Duodenal mucosa (tissue), 2 donors: ENCODE results near the gene TFRC.
"Not testable (repeated sequence)": the region's sequence is repeated elsewhere in the genome, so short reads cannot be mapped to it uniquely, and the experiment has no call there.

Experiments
- H3K27ac ChIP-seq: one replicate; pipeline ENCODE4 v1.7.0; 2013; ENCODE audit warnings: low read depth, low read length
- H3K27me3 ChIP-seq, 2 donors: one replicate each; pipeline ENCODE4 v1.7.0; 2013; ENCODE audit warnings: low read length in 2 of 2, control low read depth in 1 of 2; ENCODE audit not compliant: insufficient read depth in 2 of 2, control insufficient read depth in 1 of 2
- H3K36me3 ChIP-seq, 2 donors: one replicate each; pipeline ENCODE4 v1.7.0; 2013; ENCODE audit warnings: low read length in 2 of 2, control low read depth in 1 of 2; ENCODE audit not compliant: insufficient read depth in 2 of 2, control insufficient read depth in 1 of 2
- H3K4me1 ChIP-seq, 2 donors: one replicate each; pipeline ENCODE4 v1.7.0; 2013; ENCODE audit warnings: low read length in 2 of 2, control low read depth in 1 of 2; ENCODE audit not compliant: insufficient read depth in 2 of 2, control insufficient read depth in 1 of 2
- H3K4me3 ChIP-seq, 2 donors: one replicate each; pipeline ENCODE4 v1.7.0; 2013; ENCODE audit warnings: low read length in 2 of 2, low read depth in 1 of 2
- H3K9ac ChIP-seq, 2 donors: one replicate each; pipeline ENCODE4 v1.7.0; 2013; ENCODE audit warnings: low read length in 2 of 2, low read depth in 1 of 2
- H3K9me3 ChIP-seq, 2 donors: one replicate each; pipeline ENCODE4 v1.7.0; 2013; ENCODE audit warnings: low read length in 2 of 2, control low read depth in 1 of 2; ENCODE audit not compliant: control insufficient read depth in 1 of 2

Gene TFRC

DNA sequence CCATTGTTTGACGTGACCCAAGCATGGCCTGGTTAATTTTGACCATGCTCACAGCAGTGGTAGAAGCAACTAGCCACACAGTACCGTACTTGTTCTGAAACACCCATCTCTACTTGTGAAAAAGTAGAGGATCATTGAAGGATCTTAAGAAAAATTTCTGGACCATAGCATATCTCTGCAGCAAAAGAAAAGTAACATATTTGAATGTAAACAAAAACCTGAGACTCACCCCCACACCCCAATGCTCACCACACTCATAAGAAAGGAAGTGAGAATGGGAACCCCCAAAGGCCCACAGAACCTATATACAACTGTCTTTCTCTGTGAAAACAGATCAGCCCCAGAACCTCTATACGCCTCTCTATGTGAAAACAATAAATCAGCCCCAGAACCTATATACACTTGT, 33.8 kb upstream of the TFRC start:
- no peaks in the 10 kb centered on the region for H3K36me3 ChIP-seq
- no peak overlapping the region for H3K27ac ChIP-seq
- no peaks in the 10 kb centered on the region for H3K4me1 ChIP-seq
- H3K27me3 ChIP-seq = no peaks in the 10 kb centered on the region
- no peaks in the 10 kb centered on the region for H3K9me3 ChIP-seq
- H3K9ac ChIP-seq = no peak overlapping the region
- H3K4me3 ChIP-seq = no peak overlapping the region

DNA sequence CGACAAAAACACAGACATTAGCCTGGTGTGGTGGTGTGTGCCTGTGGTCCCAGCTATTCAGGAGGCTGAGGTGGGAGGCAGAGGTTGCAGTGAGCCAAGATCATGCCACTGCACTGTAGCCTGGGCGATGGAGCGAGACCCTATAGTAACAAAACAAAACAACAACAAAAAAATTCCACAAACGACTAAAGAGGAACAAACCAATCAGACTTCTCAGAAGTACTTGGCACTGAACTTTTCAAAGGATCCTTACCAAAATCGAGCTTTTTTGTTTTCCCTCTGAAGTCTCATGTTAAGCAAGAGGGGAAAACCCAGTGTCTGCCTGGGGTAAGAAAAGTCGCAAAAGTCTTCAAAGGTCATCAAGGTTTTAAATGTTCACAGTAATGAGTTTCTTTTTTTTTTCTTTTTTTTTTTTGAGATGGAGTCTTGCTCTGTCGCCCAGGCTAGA, 30.1 kb upstream of the TFRC start:
- H3K36me3 ChIP-seq = no peaks in the 10 kb centered on the region
- H3K9me3 ChIP-seq = no peaks in the 10 kb centered on the region
- no peak overlapping the region for H3K9ac ChIP-seq
- peaks cover 4% of the 10 kb centered on the region in 2 donors for H3K4me1 ChIP-seq
- H3K27ac ChIP-seq = no peak overlapping the region
- H3K4me3 ChIP-seq = no peak overlapping the region
- no peaks in the 10 kb centered on the region for H3K27me3 ChIP-seq

DNA sequence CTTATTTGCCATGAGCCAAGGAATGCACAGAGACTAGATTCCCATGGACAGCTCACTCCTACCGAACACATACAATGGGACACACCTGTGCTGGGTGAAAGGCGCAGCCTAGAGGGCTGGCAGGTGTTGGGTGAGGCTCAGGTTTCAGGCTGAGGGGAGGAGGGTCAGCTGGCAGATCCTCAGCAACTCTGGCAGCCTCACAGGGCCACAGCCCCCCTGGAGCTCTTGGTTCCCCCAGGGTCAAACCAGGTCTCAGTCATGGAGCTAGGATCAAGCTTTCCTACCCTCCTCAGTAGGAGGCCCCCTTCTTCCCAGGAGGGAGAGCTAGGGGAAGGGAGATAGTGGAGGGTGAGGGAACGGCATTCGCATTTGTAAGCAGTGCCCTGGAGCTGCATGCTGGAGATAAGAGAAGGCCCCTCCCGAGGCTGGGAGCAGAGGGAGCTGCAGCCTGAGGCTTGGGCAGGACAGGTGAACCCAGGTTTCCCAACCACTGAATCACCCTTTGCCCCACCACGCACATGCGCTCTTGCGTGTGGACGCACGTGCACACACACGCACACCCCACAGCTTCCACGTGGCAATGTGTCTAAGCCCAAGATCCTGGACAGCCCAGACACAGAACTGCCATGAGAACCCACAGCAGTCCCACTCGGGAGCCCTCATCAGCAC, 26.3 kb upstream of the TFRC start:
- Histone ChIP-seq H3K4me1 (peaks cover 4% of the 10 kb centered on the region in 2 donors), H3K9me3 (no peaks in the 10 kb centered on the region), H3K4me3 (no peak overlapping the region), H3K27me3 (no peaks in the 10 kb centered on the region), H3K36me3 (no peaks in the 10 kb centered on the region), H3K27ac (peak overlapping the region; percentile 26), H3K9ac (peak overlapping the region in 1 of 2 donors; percentile 54)

GRCh38 chr3:196104707-196105106, 22.8 kb upstream of the TFRC start:
- not testable (repeated sequence) for H3K4me3 ChIP-seq, H3K36me3 ChIP-seq, H3K9me3 ChIP-seq, H3K27ac ChIP-seq, H3K4me1 ChIP-seq, H3K27me3 ChIP-seq, H3K9ac ChIP-seq

DNA sequence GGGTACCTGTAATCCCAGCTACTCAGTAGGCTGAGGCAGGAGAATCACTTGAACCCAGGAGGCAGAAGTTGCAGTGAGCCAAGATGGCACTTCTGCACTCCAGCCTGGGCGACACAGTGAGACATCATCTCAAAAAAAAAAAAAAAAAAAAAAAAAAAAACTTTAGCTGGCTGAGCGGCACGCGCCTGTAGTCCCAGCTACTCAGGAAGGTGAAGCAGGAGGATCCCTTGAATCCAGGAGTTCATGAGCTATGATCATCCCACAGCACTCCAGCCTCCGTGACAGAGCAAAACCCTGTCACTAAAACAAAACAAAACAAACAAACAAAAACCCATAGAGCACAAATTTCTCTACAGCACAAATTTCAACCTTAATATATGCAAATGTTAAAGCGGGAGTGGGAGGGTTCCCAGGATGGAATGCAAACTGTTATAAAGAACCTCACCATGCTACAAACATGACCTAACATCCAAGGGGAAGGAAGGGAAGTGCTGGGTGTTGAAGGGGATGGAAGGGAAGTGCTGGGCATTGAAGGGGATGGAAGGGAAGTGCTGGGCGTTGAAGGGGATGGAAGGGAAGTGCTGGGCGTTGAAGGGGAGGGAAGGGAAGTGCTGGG, 16.6 kb upstream of the TFRC start:
- peaks cover 10 to 20% of the 10 kb centered on the region in 2 donors for H3K4me1 ChIP-seq
- H3K9ac ChIP-seq, H3K27ac ChIP-seq, H3K36me3 ChIP-seq, H3K27me3 ChIP-seq, H3K9me3 ChIP-seq, H3K4me3 ChIP-seq: not testable (repeated sequence)

DNA sequence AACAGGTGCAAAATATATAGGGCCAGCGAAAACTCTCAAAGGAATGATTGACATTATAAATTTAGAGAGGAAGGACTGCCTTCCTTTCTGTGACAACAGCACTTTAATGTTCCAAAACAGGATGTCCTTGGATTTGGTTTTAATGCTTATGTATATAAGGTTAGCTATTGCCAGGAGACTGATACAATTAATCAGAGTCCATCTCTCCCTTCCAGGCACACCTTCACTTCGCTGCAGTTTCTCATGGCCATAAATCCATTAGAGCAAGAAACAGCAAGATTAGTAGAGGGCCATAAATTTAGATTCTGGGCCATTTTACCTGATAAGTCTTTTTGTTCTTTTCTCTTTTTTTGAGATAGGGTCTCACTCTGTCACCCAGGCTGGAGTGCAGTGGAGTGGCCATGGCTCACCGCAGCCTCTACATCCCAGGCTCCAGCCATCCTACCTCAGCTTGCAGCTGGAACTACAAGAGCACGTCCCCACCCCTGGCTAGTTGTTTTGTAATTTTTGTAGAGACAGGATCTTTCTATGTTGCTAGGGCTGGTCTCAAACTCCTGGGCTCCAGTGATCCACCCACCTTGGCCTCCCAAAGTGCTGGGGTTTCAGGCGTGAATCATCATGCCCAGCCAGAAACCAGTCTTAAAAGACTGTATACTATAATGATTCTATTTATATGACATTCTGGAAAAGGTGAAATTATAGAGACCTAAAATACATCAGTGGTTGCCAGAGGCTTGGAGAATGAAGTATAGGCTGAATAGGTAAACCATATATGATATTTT, 15.7 kb upstream of the TFRC start:
- Histone ChIP-seq H3K27me3 (no peaks in the 10 kb centered on the region), H3K36me3 (no peaks in the 10 kb centered on the region), H3K4me1 (peaks cover 10 to 20% of the 10 kb centered on the region in 2 donors), H3K4me3 (no peak overlapping the region), H3K27ac (peak overlapping the region; percentile 82), H3K9me3 (no peaks in the 10 kb centered on the region), H3K9ac (no peak overlapping the region)

DNA sequence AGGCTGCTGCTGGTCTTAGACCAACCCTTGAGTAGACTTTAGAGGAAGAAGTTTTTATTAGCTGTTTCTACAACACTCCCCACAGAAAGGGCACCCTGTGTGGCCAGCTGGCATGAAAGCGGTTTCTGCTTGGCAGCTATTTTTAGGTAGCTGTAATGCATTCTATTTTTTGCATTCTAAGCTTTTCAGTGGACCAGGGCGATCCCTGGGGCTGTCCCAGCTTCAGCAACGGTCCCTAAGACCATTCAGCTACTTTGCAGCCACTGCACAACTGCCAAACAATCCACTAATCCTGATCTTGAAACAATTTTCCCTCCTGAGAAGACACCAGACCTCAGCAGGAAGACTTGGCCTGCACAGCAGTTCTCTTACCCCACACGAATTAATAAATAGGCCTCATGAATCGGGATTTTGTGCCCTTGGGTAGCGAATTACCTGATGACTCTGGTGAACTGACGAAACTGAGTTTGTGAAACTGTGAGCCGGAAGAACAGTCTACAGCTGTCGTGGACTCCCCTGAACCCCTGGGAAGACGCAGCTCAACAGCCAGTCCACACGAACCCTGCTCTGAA, 14.6 kb upstream of the TFRC start:
- Histone ChIP-seq H3K9ac (peak overlapping the region in 1 of 2 donors; percentile 52), H3K4me3 (peak overlapping the region in 1 of 2 donors; percentile 25), H3K4me1 (peaks cover 10 to 20% of the 10 kb centered on the region in 2 donors), H3K27ac (peak overlapping the region; percentile 82), H3K27me3 (no peaks in the 10 kb centered on the region), H3K9me3 (no peaks in the 10 kb centered on the region), H3K36me3 (no peaks in the 10 kb centered on the region)

- Histone ChIP-seq H3K27ac (no peak overlapping the region), H3K9ac (no peak overlapping the region), H3K27me3 (no peaks in the 10 kb centered on the region), H3K4me3 (no peak overlapping the region), H3K36me3 (no peaks in the 10 kb centered on the region), H3K4me1 (peaks cover 10 to 16% of the 10 kb centered on the region in 2 donors), H3K9me3 (no peaks in the 10 kb centered on the region)
Observed at GRCh38 chr3:196093317-196094111, 11.6 kb upstream of the TFRC start.

- no peak overlapping the region for H3K27ac ChIP-seq
- H3K4me3 ChIP-seq = no peak overlapping the region
- peaks cover 0 to 4% of the 10 kb centered on the region in 2 donors for H3K4me1 ChIP-seq
- H3K9me3 ChIP-seq = no peaks in the 10 kb centered on the region
- H3K27me3 ChIP-seq = no peaks in the 10 kb centered on the region
- H3K9ac ChIP-seq = no peak overlapping the region
- H3K36me3 ChIP-seq = no peaks in the 10 kb centered on the region
Observed at GRCh38 chr3:196087906-196088305, 6.0 kb upstream of the TFRC start.
